Measurements from ENCODE around the gene PGBD1. TPM values are rescaled to one million over a fixed set of nuclear protein-coding genes. Genes with fewer than 3 reads are reported as not detected.

PGBD1 gene
- total and polyA plus RNA-seq, 2 donors (not counting 1 experiment from before 2014, with no cell fraction given): 0.55 to 2.4 TPM

Small RNA genes lying within 50 kb of the gene (small RNA-seq; reads per million reads assigned to genes)
- gene AL021997.1 (ENCODE audit: insufficient read length, low read depth, low replicate concordance) (not detected), gene AL021997.2 (ENCODE audit: insufficient read length, low read depth, low replicate concordance) (not detected)

Other genes with a start within 250 kb of the PGBD1 start
- 4.2 and 4.7 TPM in 2 replicates for gene ZNF165, start 201.0 kb upstream of the PGBD1 start, total RNA-seq
- gene ZNF165, start 201.0 kb upstream of the PGBD1 start, polyA plus RNA-seq: 3.5 and 9.2 TPM in 2 replicates
- gene ZSCAN16, start 157.0 kb upstream of the PGBD1 start, total RNA-seq: 15.4 and 15.8 TPM in 2 replicates
- gene ZSCAN16, start 157.0 kb upstream of the PGBD1 start, polyA plus RNA-seq: 3.0 and 5.4 TPM in 2 replicates
- 51.7 and 52.8 TPM in 2 replicates for gene ZKSCAN8, start 139.7 kb upstream of the PGBD1 start, total RNA-seq
- 10.3 and 10.9 TPM in 2 replicates for gene ZKSCAN8, start 139.7 kb upstream of the PGBD1 start, polyA plus RNA-seq
- 29.8 and 32.0 TPM in 2 replicates for gene ZSCAN9, start 56.3 kb upstream of the PGBD1 start, total RNA-seq
- gene ZSCAN9, start 56.3 kb upstream of the PGBD1 start, polyA plus RNA-seq: 10.3 and 14.7 TPM in 2 replicates
- 10.9 and 12.1 TPM in 2 replicates for gene ZKSCAN4, start 29.3 kb upstream of the PGBD1 start, total RNA-seq
- 2.6 and 3.0 TPM in 2 replicates for gene ZKSCAN4, start 29.3 kb upstream of the PGBD1 start, polyA plus RNA-seq
- 0.52 and 0.66 TPM in 2 replicates for gene NKAPL, start 22.3 kb upstream of the PGBD1 start, total RNA-seq
- gene NKAPL, start 22.3 kb upstream of the PGBD1 start, polyA plus RNA-seq: not detected in 2 replicates
- 29.3 and 31.8 TPM in 2 replicates for gene ZSCAN26, start 14.4 kb upstream of the PGBD1 start, total RNA-seq
- gene ZSCAN26, start 14.4 kb upstream of the PGBD1 start, polyA plus RNA-seq: 11.9 and 17.9 TPM in 2 replicates
- gene ZSCAN31, start 54.6 kb downstream of the PGBD1 start, total RNA-seq: 2.9 and 4.6 TPM in 2 replicates
- gene ZSCAN31, start 54.6 kb downstream of the PGBD1 start, polyA plus RNA-seq: 1.9 and 3.1 TPM in 2 replicates
- gene ZKSCAN3, start 68.4 kb downstream of the PGBD1 start, total RNA-seq: 11.0 and 11.9 TPM in 2 replicates
- 3.6 and 4.0 TPM in 2 replicates for gene ZKSCAN3, start 68.4 kb downstream of the PGBD1 start, polyA plus RNA-seq
- gene ZSCAN12, start 118.2 kb downstream of the PGBD1 start, total RNA-seq: 14.8 and 15.6 TPM in 2 replicates
- gene ZSCAN12, start 118.2 kb downstream of the PGBD1 start, polyA plus RNA-seq: 3.2 and 3.5 TPM in 2 replicates
- 0.78 and 0.79 TPM in 2 replicates for gene ZSCAN23, start 161.9 kb downstream of the PGBD1 start, total RNA-seq
- 0.09 TPM in 1 of 2 replicates, not detected in the other for gene ZSCAN23, start 161.9 kb downstream of the PGBD1 start, polyA plus RNA-seq
- gene GPX6, start 234.2 kb downstream of the PGBD1 start, total RNA-seq: not detected in 2 replicates
- gene GPX6, start 234.2 kb downstream of the PGBD1 start, polyA plus RNA-seq: not detected in 2 replicates
- gene GPX5, start 244.3 kb downstream of the PGBD1 start, total RNA-seq: not detected in 2 replicates
- gene GPX5, start 244.3 kb downstream of the PGBD1 start, polyA plus RNA-seq: not detected in 2 replicates

Data from B cell (primary cell).